HL-60 (cell line): Measurements from ENCODE around the gene VPS13D.

Experiments
- DNase-seq, 2 experiments: peaks; one replicate each; pipeline ENCODE4 v3.0.0-alpha.2; 2010 to 2020; ENCODE audit warnings: low read depth in 1 of 2, low spot score in 1 of 2
- H3K27ac ChIP-seq: fragments of 250-450 bp; sonication (Bioruptor Pico); replicated peaks from 2 replicates; pipeline ENCODE4 v1.5.1; 2020; ENCODE audit warnings: mild to moderate bottlenecking, moderate library complexity
- H3K27me3 ChIP-seq: fragments of 250-450 bp; sonication (Bioruptor Pico); 2 replicates; pipeline ENCODE4 v1.5.1; 2021; ENCODE audit warnings: mild to moderate bottlenecking, moderate library complexity; ENCODE audit not compliant: insufficient read depth, poor library complexity, severe bottlenecking
- H3K4me3 ChIP-seq: replicated peaks from 2 replicates; pipeline ENCODE4 v1.5.1; 2011; ENCODE audit warnings: mild to moderate bottlenecking, control low read depth, low read length; ENCODE audit not compliant: insufficient read depth
- CTCF ChIP-seq: IDR thresholded peaks from one replicate; pipeline ENCODE4 v1.5.1; 2011; ENCODE audit warnings: low read length, control low read depth, inconsistent platforms; ENCODE audit not compliant: insufficient read depth
- GABPA ChIP-seq: IDR thresholded peaks from 2 replicates; pipeline ENCODE4 v1.6.1; 2012; ENCODE audit warnings: low read depth
- POLR2AphosphoS5 ChIP-seq: IDR thresholded peaks from 2 replicates; pipeline ENCODE4 v1.6.1; 2012; ENCODE audit warnings: low read depth
- SPI1 ChIP-seq: IDR thresholded peaks from 2 replicates; pipeline ENCODE4 v1.6.1; 2012; ENCODE audit warnings: low read depth, mild to moderate bottlenecking, borderline replicate concordance
- TF ChIP-seq, protein P1 (sequence below): IDR thresholded peaks from 2 replicates; pipeline ENCODE4 v1.6.1; 2012; ENCODE audit warnings: low read depth; ENCODE audit not compliant: insufficient replicate concordance

Gene VPS13D

GRCh38 chr1:12481928-12482327 is 252.1 kb downstream of the VPS13D start:
- Histone ChIP-seq H3K27me3 (no peaks in the 10 kb centered on the region), H3K4me3 (no peak overlapping the region), H3K27ac (no peak overlapping the region)
- DNase-seq: no peak
- no peak for TF ChIP-seq CTCF

DNA sequence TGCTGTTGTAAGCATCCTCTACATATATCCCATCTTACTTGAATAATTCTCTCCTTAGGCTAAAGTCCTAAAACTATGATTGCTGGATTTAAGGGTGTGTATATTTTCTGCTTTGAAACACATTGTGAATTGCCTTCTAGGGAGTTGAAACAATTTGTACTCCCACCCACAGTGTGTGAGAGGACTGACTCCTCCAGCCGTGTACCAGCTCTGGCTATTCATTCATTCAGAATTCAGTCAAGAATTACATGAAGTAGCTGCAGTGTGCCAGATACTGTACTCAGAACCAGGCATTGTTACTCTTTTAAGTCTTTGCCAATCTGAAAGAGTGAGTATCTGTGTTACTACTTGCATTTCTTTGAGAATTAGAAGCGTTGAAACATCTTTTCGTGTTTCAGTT is 253.2 kb downstream of the VPS13D start:
- H3K27ac ChIP-seq: no peak overlapping the region
- TF ChIP-seq POLR2AphosphoS5 (no peak), CTCF (no peak), SPI1 (no peak), GABPA (no peak)
- TF ChIP-seq, protein P1, sequence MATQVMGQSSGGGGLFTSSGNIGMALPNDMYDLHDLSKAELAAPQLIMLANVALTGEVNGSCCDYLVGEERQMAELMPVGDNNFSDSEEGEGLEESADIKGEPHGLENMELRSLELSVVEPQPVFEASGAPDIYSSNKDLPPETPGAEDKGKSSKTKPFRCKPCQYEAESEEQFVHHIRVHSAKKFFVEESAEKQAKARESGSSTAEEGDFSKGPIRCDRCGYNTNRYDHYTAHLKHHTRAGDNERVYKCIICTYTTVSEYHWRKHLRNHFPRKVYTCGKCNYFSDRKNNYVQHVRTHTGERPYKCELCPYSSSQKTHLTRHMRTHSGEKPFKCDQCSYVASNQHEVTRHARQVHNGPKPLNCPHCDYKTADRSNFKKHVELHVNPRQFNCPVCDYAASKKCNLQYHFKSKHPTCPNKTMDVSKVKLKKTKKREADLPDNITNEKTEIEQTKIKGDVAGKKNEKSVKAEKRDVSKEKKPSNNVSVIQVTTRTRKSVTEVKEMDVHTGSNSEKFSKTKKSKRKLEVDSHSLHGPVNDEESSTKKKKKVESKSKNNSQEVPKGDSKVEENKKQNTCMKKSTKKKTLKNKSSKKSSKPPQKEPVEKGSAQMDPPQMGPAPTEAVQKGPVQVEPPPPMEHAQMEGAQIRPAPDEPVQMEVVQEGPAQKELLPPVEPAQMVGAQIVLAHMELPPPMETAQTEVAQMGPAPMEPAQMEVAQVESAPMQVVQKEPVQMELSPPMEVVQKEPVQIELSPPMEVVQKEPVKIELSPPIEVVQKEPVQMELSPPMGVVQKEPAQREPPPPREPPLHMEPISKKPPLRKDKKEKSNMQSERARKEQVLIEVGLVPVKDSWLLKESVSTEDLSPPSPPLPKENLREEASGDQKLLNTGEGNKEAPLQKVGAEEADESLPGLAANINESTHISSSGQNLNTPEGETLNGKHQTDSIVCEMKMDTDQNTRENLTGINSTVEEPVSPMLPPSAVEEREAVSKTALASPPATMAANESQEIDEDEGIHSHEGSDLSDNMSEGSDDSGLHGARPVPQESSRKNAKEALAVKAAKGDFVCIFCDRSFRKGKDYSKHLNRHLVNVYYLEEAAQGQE: no peak
- DNase-seq: no peak
- no peak overlapping the region for H3K4me3 ChIP-seq
- H3K27me3 ChIP-seq: no peaks in the 10 kb centered on the region

DNA sequence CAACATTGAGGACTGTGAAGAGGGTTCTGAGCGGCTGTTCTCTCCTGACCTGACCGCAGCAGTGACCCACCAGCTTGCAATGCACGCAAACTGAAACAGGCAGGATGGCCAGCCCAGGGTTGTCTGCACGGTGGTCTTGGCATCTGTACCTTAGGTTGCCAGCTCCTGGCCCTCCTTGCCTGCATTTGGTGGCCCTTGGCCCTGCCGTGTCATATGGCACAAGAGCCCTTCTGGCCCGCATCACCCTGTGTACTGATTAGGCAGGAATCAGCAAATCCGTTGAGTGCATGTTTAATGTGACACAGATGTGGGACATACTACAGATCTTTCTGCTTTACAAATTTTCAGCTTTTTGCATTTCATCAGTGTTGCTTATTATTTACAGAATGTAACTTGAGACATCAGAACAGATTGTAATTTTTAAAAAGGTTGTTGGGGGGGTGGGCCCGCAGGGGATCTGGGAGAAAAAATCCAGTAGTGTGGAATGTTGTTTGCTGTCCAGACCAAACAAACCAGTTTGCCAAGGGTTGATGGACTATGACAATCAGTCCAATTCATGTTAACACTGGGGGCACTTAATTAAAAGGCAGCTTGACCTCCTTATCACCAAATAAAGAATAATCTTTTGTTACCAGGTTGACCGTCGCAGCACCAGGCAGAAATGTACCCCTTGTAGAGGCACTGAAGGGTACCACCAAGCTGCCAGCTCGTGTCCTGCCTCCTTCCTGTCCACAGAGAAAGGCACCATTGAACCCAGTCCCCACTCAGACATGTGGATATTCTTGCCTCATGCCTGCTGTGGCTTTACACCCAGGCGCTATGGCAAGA is 255.6 kb downstream of the VPS13D start:
- no peak overlapping the region for H3K27ac ChIP-seq
- no peak for TF ChIP-seq SPI1
- TF ChIP-seq POLR2AphosphoS5: no peak
- no peak for TF ChIP-seq GABPA
- no peak for TF ChIP-seq CTCF
- TF ChIP-seq, protein P1: no peak

DNA sequence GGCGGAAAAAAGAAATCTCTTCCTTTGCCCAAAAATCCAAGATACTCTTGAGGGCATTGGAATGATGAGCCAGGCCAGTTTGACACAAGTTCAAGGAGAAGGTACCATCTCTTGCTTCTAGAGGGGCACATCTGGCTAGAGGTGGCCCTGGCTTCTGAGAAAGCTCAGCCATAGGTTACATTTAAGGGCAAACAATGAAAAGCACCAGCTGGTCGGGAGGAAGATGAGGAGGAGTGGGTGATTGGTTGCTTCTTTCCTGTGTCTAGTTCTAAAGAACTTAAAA is 256.2 kb downstream of the VPS13D start:
- TF ChIP-seq, protein P1: no peak
- TF ChIP-seq POLR2AphosphoS5: no peak
- no peak for TF ChIP-seq GABPA
- TF ChIP-seq CTCF: no peak
- no peak for TF ChIP-seq SPI1
- no peak for DNase-seq
- Histone ChIP-seq H3K27ac (no peak overlapping the region), H3K4me3 (no peak overlapping the region), H3K27me3 (no peaks in the 10 kb centered on the region)

More for the DNA sequence above, 255.6 kb downstream of the VPS13D start:
- Histone ChIP-seq H3K4me3 (no peak overlapping the region), H3K27me3 (no peaks in the 10 kb centered on the region)
- no peak for DNase-seq
